ENCODE measurements around the gene MMP23B. TPM values are rescaled to one million over a fixed set of nuclear protein-coding genes. Genes with fewer than 3 reads are reported as not detected.

Gene MMP23B
- total and polyA plus RNA-seq, 2 of the 8 experiments (the other 6 are each of a cell fraction or from before 2014, with no cell fraction given) = 9.2 to 14.6 TPM

GRCh38 chr1:1622788-1623094 lies 9.2 kb upstream of the MMP23B start:
- H3K27me3 ChIP-seq (replicated peaks in 1 of 4; ENCODE audit: control insufficient read depth in 3 of 4, extremely low read depth in 1 of 4, insufficient read depth in 3 of 4, low read length in 3 of 4) = no peaks in the 10 kb centered on the region
- 95% methylated on average over 17 of the region's 17 CpGs; no CpG with 5 or more reads in 1 of the 2 experiments for WGBS, 2 experiments (ENCODE audit: extremely low coverage in 1 of 2, insufficient coverage in 1 of 2, insufficient read length in 1 of 2, insufficient replicate concordance in 2 of 2, low coverage in 1 of 2, low lambda C conversion rate in 2 of 2, missing lambda C conversion rate in 1 of 2)
- no peak overlapping the region for H2BK15ac ChIP-seq (ENCODE audit: low read length)
- no peak overlapping the region for H2BK120ac ChIP-seq (replicated peaks; ENCODE audit: low read depth, low read length)
- no peak overlapping the region for H3K9ac ChIP-seq (replicated peaks in 1 of 4; ENCODE audit: extremely low read depth in 1 of 4, low read depth in 3 of 4, low read length in 3 of 4)
- H3K23me2 ChIP-seq (ENCODE audit: low read depth, low read length) = no peaks in the 10 kb centered on the region
- no peaks in the 10 kb centered on the region for H3K9me3 ChIP-seq (ENCODE audit: insufficient read depth in 2 of 2, low read depth in 1 of 2, low read length in 1 of 2)
- peak overlapping the region; percentile 79; the same call in 1 of the 2 replicates for H4K8ac ChIP-seq (ENCODE audit: extremely low read depth, insufficient read depth, low read length)
- DNase-seq (ENCODE audit: low read depth in 1 of 2, low spot score in 2 of 2) (no peak), FAIRE-seq (no peak)
- no peak overlapping the region for H4K5ac ChIP-seq (ENCODE audit: insufficient read length, low read depth, low read length)
- no peak overlapping the region for H2AFZ ChIP-seq (ENCODE audit: low read length)
- H3K4ac ChIP-seq (replicated peaks; ENCODE audit: insufficient read length, low read depth, low read length) = no peak overlapping the region
- H3K4me1 ChIP-seq (replicated peaks in 1 of 4; ENCODE audit: control insufficient read depth in 3 of 4, insufficient read depth in 4 of 4, low read length in 3 of 4) = no peaks in the 10 kb centered on the region; a peak in 2 of 7 replicates
- no peak overlapping the region for H3K18ac ChIP-seq (ENCODE audit: extremely low read depth, low read length)
- H3K79me2 ChIP-seq (ENCODE audit: control insufficient read depth in 1 of 2, insufficient read depth in 2 of 2, low read length in 2 of 2) = no peaks in the 10 kb centered on the region
- CTCF ChIA-PET (ENCODE audit: partially characterized antibody) = interaction anchor here (0.8 to 1.8 kb wide), 3 partner anchors 10 to 182 kb away, joined by 3 to 4 read pairs (median 3); no protein-coding TSS in a partner anchor
- H4K91ac ChIP-seq (replicated peaks; ENCODE audit: insufficient read length, low read length) = no peak overlapping the region
- H3K56ac ChIP-seq (replicated peaks; ENCODE audit: insufficient read length, low read depth, low read length) = no peak overlapping the region
- H3K4me3 ChIP-seq (ENCODE audit: extremely low read depth in 1 of 4, insufficient read depth in 2 of 4, low read depth in 3 of 4, low read length in 4 of 4) = no peak overlapping the region
- no peak overlapping the region for H3K14ac ChIP-seq (ENCODE audit: insufficient read length)
- POLR2A ChIA-PET (ENCODE audit: partially characterized antibody) = no interaction called here
- H2BK5ac ChIP-seq (ENCODE audit: low read depth, low read length) = no peak overlapping the region
- no peak overlapping the region for H2AK5ac ChIP-seq (ENCODE audit: low read depth, low read length)
- H3K27ac ChIP-seq (ENCODE audit: low read depth, low read length) = no peak overlapping the region
- no peak overlapping the region for H3K4me2 ChIP-seq (ENCODE audit: insufficient read depth in 1 of 2, low read depth in 2 of 2, low read length in 2 of 2)
- no peak overlapping the region for H2BK20ac ChIP-seq (ENCODE audit: low read length)
- no peak overlapping the region for H3K23ac ChIP-seq (ENCODE audit: insufficient read length)
- H3K79me1 ChIP-seq (ENCODE audit: low read depth, low read length) = no peaks in the 10 kb centered on the region; the same call in none of the 2 replicates
- no peaks in the 10 kb centered on the region for H3K36me3 ChIP-seq (ENCODE audit: control insufficient read depth in 2 of 4, insufficient read depth in 4 of 4, low read length in 3 of 4)
- peaks cover 2 to 16% of the 10 kb centered on the region in 2 experiments for H4K20me1 ChIP-seq (replicated peaks in 1 of 2; ENCODE audit: control insufficient read depth in 1 of 2, insufficient read depth in 2 of 2, low read length in 2 of 2)
- no peak for TF ChIP-seq JUND (IDR thresholded peaks at IDR 0.05; ENCODE audit: low read length)
- no peak for TF ChIP-seq CHD1 (IDR thresholded peaks at IDR 0.05; ENCODE audit: low read depth, low read length)
- TF ChIP-seq YY1 (IDR thresholded peaks at IDR 0.05; ENCODE audit: low read depth, low read length) = no peak
- no peak for TF ChIP-seq SP4 (IDR thresholded peaks at IDR 0.05; ENCODE audit: low read length)
- no peak for TF ChIP-seq SAP30 (IDR thresholded peaks at IDR 0.05; ENCODE audit: insufficient read depth, insufficient replicate concordance, low read length)
- TF ChIP-seq EP300 (IDR thresholded peaks at IDR 0.05; ENCODE audit: borderline replicate concordance in 1 of 2, low read depth in 2 of 2, low read length in 2 of 2) = no peak
- TF ChIP-seq PHF8 (conservative IDR thresholded peaks at IDR 0.05; ENCODE audit: low read depth, low read length) = no peak
- TF ChIP-seq BACH1 (IDR thresholded peaks at IDR 0.05; ENCODE audit: low read length) = no peak
- TF ChIP-seq RBBP5 (IDR thresholded peaks at IDR 0.05; ENCODE audit: borderline replicate concordance, low read depth, low read length) = no peak
- no peak overlapping the region for H2BK12ac ChIP-seq (ENCODE audit: low read depth, low read length)
